ENCODE data around the gene ARMH1. TPM values are rescaled to one million over a fixed set of nuclear protein-coding genes. Genes with fewer than 3 reads are reported as not detected.
"Not testable (repeated sequence)": the region's sequence is repeated elsewhere in the genome, so short reads cannot be mapped to it uniquely, and the experiment has no call there.

The ARMH1 gene
- total RNA-seq, 1 experiment from 2014 or later: 0.15 TPM

DNA sequence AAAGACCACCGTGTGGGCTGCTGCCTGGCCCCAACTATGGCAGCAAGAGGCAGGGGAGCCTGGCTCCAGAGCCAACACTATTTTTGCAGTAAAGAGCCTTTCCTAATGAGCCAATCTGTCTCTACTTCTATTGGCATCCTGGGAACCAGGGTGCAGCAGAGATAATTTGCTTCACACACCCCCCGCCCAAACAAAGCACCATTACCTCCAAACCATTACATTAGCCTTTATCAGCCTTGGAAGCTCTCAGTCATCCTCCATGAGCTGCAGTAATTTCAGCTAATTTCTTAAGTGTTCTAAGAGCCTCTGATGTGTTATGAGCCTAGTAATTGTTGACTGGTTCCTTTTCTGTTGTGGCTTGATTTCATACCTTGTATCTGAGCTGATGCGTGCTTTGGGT lies 21.6 kb downstream of the ARMH1 start:
- H3F3A ChIP-seq (ENCODE audit: low read length, unreplicated experiment): no peaks in the 10 kb centered on the region
- no TSS peak for BruUV-seq (replicated peaks)
- H3K36me3 ChIP-seq (ENCODE audit: low read depth, low read length): no peaks in the 10 kb centered on the region
- no peak overlapping the region for H2AFZ ChIP-seq (ENCODE audit: low read length)
- intact Hi-C loops (cut with micrococcal nuclease): no loop called here
- no peaks in the 10 kb centered on the region for H3K9me3 ChIP-seq (ENCODE audit: low read length)
- H4K20me1 ChIP-seq (ENCODE audit: low read length): no peaks in the 10 kb centered on the region
- no peak overlapping the region for H3K9ac ChIP-seq (ENCODE audit: low read length)
- no peak for DNase-seq
- H3K4me1 ChIP-seq (ENCODE audit: insufficient read depth, low read length): peaks cover 13% of the 10 kb centered on the region
- H3K4me2 ChIP-seq (ENCODE audit: low read length): no peak overlapping the region
- no peaks in the 10 kb centered on the region for H3K79me2 ChIP-seq (ENCODE audit: low read length)
- H3K4me3 ChIP-seq (ENCODE audit: low read length): no peak overlapping the region
- ChIA-PET POLR2A (ENCODE audit: unreplicated experiment) (no interaction called here), CTCF (no interaction called here)
- no peaks in the 10 kb centered on the region for H3K9me2 ChIP-seq (replicated peaks; ENCODE audit: low read length)
- no peak overlapping the region for H3K27ac ChIP-seq (ENCODE audit: low read length)
- TF ChIP-seq, protein P1, sequence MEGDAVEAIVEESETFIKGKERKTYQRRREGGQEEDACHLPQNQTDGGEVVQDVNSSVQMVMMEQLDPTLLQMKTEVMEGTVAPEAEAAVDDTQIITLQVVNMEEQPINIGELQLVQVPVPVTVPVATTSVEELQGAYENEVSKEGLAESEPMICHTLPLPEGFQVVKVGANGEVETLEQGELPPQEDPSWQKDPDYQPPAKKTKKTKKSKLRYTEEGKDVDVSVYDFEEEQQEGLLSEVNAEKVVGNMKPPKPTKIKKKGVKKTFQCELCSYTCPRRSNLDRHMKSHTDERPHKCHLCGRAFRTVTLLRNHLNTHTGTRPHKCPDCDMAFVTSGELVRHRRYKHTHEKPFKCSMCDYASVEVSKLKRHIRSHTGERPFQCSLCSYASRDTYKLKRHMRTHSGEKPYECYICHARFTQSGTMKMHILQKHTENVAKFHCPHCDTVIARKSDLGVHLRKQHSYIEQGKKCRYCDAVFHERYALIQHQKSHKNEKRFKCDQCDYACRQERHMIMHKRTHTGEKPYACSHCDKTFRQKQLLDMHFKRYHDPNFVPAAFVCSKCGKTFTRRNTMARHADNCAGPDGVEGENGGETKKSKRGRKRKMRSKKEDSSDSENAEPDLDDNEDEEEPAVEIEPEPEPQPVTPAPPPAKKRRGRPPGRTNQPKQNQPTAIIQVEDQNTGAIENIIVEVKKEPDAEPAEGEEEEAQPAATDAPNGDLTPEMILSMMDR (conservative IDR thresholded peaks at IDR 0.05; ENCODE audit: low read depth, low read length): no peak
- TF ChIP-seq EZH2 (IDR thresholded peaks at IDR 0.05; ENCODE audit: low read length, unreplicated experiment) (no peak), EZH2phosphoT487 (IDR thresholded peaks at IDR 0.05; ENCODE audit: borderline replicate concordance, low read length) (no peak)
- H3K27me3 ChIP-seq (ENCODE audit: low read length): no peaks in the 10 kb centered on the region
- ATAC-seq: no peak

GRCh38 chr1:44696789-44697345 lies 22.4 kb downstream of the ARMH1 start:
- ATAC-seq (no peak), DNase-seq (no peak)
- TF ChIP-seq, protein P1 (conservative IDR thresholded peaks at IDR 0.05; ENCODE audit: low read depth, low read length): no peak
- no peak for TF ChIP-seq EZH2phosphoT487 (IDR thresholded peaks at IDR 0.05; ENCODE audit: borderline replicate concordance, low read length)
- TF ChIP-seq EZH2 (IDR thresholded peaks at IDR 0.05; ENCODE audit: low read length, unreplicated experiment): no peak
- BruUV-seq (replicated peaks): no TSS peak
- H3K4me1 ChIP-seq (ENCODE audit: insufficient read depth, low read length): peaks cover 16% of the 10 kb centered on the region
- no peaks in the 10 kb centered on the region for H4K20me1 ChIP-seq (ENCODE audit: low read length)
- no peaks in the 10 kb centered on the region for H3K9me3 ChIP-seq (ENCODE audit: low read length)
- H3K79me2 ChIP-seq (ENCODE audit: low read length): no peaks in the 10 kb centered on the region
- H3K27me3 ChIP-seq (ENCODE audit: low read length): no peaks in the 10 kb centered on the region
- H3K27ac ChIP-seq (ENCODE audit: low read length): no peak overlapping the region
- CTCF ChIA-PET: no interaction called here
- H3F3A ChIP-seq (ENCODE audit: low read length, unreplicated experiment): no peaks in the 10 kb centered on the region
- H2AFZ ChIP-seq (ENCODE audit: low read length): no peak overlapping the region
- no peak overlapping the region for H3K9ac ChIP-seq (ENCODE audit: low read length)
- H3K36me3 ChIP-seq (ENCODE audit: low read depth, low read length): no peaks in the 10 kb centered on the region
- POLR2A ChIA-PET (ENCODE audit: unreplicated experiment): no interaction called here
- no peak overlapping the region for H3K4me3 ChIP-seq (ENCODE audit: low read length)
- no peak overlapping the region for H3K4me2 ChIP-seq (ENCODE audit: low read length)
- H3K9me2 ChIP-seq (replicated peaks; ENCODE audit: low read length): no peaks in the 10 kb centered on the region
- intact Hi-C loops (cut with micrococcal nuclease): no loop called here

DNA sequence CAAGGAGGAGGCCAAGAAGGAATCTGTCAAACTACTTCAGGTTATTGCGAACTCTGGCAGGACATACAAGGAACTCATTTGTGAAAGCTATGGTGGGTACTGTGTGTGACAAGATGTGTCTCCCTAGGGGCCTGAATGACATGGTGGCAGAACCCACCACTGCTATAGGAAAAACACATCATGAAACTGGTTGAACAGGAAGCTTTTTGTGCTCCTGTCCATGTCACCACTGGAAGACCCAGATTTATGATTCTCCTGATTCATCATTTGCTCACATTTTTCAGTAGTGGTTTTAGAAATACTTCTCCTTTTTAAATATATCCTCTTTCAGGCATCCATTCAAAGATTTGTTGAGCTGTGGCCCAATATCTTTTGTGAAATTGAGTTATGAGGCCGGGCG lies 23.6 kb downstream of the ARMH1 start:
- no TSS peak for BruUV-seq (replicated peaks)
- Histone ChIP-seq H3K4me3 (ENCODE audit: low read length) (no peak overlapping the region), H4K20me1 (ENCODE audit: low read length) (no peaks in the 10 kb centered on the region), H2AFZ (ENCODE audit: low read length) (no peak overlapping the region), H3K9ac (ENCODE audit: low read length) (no peak overlapping the region), H3K36me3 (ENCODE audit: low read depth, low read length) (no peaks in the 10 kb centered on the region), H3F3A (ENCODE audit: low read length, unreplicated experiment) (no peaks in the 10 kb centered on the region), H3K4me2 (ENCODE audit: low read length) (no peak overlapping the region), H3K27ac (ENCODE audit: low read length) (0 out of 2 replicates have a peak overlapping the region, but pooled peaks have one; percentile 10), H3K9me3 (ENCODE audit: low read length) (no peaks in the 10 kb centered on the region), H3K27me3 (ENCODE audit: low read length) (no peaks in the 10 kb centered on the region), H3K79me2 (ENCODE audit: low read length) (no peaks in the 10 kb centered on the region), H3K4me1 (ENCODE audit: insufficient read depth, low read length) (peaks cover 19% of the 10 kb centered on the region), H3K9me2 (replicated peaks; ENCODE audit: low read length) (no peaks in the 10 kb centered on the region)
- ATAC-seq: no peak
- DNase-seq: peak; percentile 56
- POLR2A ChIA-PET (ENCODE audit: unreplicated experiment): no interaction called here
- CTCF ChIA-PET: no interaction called here
- TF ChIP-seq EZH2phosphoT487 (IDR thresholded peaks at IDR 0.05; ENCODE audit: borderline replicate concordance, low read length): no peak
- no peak for TF ChIP-seq EZH2 (IDR thresholded peaks at IDR 0.05; ENCODE audit: low read length, unreplicated experiment)
- intact Hi-C loops (cut with micrococcal nuclease): no loop called here

GRCh38 chr1:44699375-44699774 lies 24.9 kb downstream of the ARMH1 start:
- BruUV-seq (replicated peaks); CTCF ChIA-PET; H3K9me2 ChIP-seq (replicated peaks; ENCODE audit: low read length); H3K36me3 ChIP-seq (ENCODE audit: low read depth, low read length); H3K27ac ChIP-seq (ENCODE audit: low read length); H3K27me3 ChIP-seq (ENCODE audit: low read length); H3K4me2 ChIP-seq (ENCODE audit: low read length); POLR2A ChIA-PET (ENCODE audit: unreplicated experiment); H3K4me3 ChIP-seq (ENCODE audit: low read length); H3K79me2 ChIP-seq (ENCODE audit: low read length); H4K20me1 ChIP-seq (ENCODE audit: low read length); DNase-seq; H2AFZ ChIP-seq (ENCODE audit: low read length); ATAC-seq; H3K9me3 ChIP-seq (ENCODE audit: low read length); H3F3A ChIP-seq (ENCODE audit: low read length, unreplicated experiment); intact Hi-C loops (cut with micrococcal nuclease); H3K9ac ChIP-seq (ENCODE audit: low read length): not testable (repeated sequence)
- peaks cover 22% of the 10 kb centered on the region for H3K4me1 ChIP-seq (ENCODE audit: insufficient read depth, low read length)

Measured in PC-3 (cell line).